ENCODE measurements around the gene ASB18.

GRCh38 chr2:236290742-236291425, 26.7 kb upstream of the ASB18 start:
- TF ChIP-seq CTCF (IDR thresholded peaks at IDR 0.05) = no peak
- no peak for TF ChIP-seq POLR2AphosphoS5 (IDR thresholded peaks at IDR 0.05)
- TF ChIP-seq POLR2A (IDR thresholded peaks at IDR 0.05) = no peak
- no peak for TF ChIP-seq EP300 (IDR thresholded peaks at IDR 0.05; ENCODE audit: low read depth)

Measured in transverse colon (tissue), 4 donors.